OCI-M2 (cell line): Measurements from ENCODE around the gene ASNS.
A peak's percentile ranks its signal among the peaks of the same experiment; 100 is the strongest.

Source experiments
- DNase-seq: peaks from one replicate; lab custom pipeline; 2025; ENCODE audit not compliant: unreplicated experiment; lab: John Stamatoyannopoulos, UW

The ASNS gene

GRCh38 chr7:97842772-97843345, 29.3 kb downstream of the ASNS start:
- DNase-seq: no peak

- no peak for DNase-seq
Observed at GRCh38 chr7:97842006-97842405, 30.2 kb downstream of the ASNS start.

GRCh38 chr7:97835296-97836138, 36.7 kb downstream of the ASNS start:
- peak; percentile 27 for DNase-seq

GRCh38 chr7:97819161-97819560, 53.0 kb downstream of the ASNS start:
- no peak for DNase-seq

GRCh38 chr7:97818066-97818663, 54.0 kb downstream of the ASNS start:
- no peak for DNase-seq
